ENCODE measurements around the gene SMURF2. TPM values are rescaled to one million over a fixed set of nuclear protein-coding genes. Genes with fewer than 3 reads are reported as not detected.

The SMURF2 gene
- polyA plus RNA-seq, 1 of the 3 experiments (the other 2 are of a cell fraction), result 36.6 TPM

DNA sequence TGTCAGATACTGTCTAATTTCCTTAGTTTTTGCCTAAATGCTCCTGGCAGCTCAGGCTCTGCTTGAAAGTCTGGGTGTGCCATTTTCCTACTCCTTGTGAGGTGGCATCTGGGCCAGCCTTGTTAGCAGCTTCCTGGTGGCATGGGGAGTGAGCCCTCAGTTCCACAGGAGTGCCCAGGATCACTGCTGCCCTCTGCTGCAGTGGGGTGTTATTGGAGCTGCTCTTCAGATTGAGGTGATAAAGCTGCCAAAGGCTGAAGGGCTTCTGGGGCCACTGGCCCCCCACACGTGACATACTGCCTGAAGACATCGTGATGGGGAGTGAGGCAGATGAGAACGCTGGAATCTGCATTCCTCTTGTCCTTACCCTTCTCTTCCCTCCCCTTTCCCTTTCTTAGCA is 127.9 kb downstream of the SMURF2 start:
- no peaks in the 10 kb centered on the region for H3K4me1 ChIP-seq (ENCODE audit: control insufficient read depth in 1 of 2, insufficient read depth in 2 of 2, low read depth in 1 of 2, low read length in 1 of 2)

More for the DNA sequence above, 127.9 kb downstream of the SMURF2 start:
- H3K4me2 ChIP-seq, result no peak overlapping the region
- TF ChIP-seq, protein P1, sequence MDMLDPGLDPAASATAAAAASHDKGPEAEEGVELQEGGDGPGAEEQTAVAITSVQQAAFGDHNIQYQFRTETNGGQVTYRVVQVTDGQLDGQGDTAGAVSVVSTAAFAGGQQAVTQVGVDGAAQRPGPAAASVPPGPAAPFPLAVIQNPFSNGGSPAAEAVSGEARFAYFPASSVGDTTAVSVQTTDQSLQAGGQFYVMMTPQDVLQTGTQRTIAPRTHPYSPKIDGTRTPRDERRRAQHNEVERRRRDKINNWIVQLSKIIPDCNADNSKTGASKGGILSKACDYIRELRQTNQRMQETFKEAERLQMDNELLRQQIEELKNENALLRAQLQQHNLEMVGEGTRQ (IDR thresholded peaks at IDR 0.05; ENCODE audit: borderline replicate concordance, low read depth, low read length), result no peak
- TF ChIP-seq, protein P2, sequence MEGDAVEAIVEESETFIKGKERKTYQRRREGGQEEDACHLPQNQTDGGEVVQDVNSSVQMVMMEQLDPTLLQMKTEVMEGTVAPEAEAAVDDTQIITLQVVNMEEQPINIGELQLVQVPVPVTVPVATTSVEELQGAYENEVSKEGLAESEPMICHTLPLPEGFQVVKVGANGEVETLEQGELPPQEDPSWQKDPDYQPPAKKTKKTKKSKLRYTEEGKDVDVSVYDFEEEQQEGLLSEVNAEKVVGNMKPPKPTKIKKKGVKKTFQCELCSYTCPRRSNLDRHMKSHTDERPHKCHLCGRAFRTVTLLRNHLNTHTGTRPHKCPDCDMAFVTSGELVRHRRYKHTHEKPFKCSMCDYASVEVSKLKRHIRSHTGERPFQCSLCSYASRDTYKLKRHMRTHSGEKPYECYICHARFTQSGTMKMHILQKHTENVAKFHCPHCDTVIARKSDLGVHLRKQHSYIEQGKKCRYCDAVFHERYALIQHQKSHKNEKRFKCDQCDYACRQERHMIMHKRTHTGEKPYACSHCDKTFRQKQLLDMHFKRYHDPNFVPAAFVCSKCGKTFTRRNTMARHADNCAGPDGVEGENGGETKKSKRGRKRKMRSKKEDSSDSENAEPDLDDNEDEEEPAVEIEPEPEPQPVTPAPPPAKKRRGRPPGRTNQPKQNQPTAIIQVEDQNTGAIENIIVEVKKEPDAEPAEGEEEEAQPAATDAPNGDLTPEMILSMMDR (IDR thresholded peaks at IDR 0.05), result peak; percentile 32; the same call in 1 of the 2 replicates
- TF ChIP-seq, protein P3, sequence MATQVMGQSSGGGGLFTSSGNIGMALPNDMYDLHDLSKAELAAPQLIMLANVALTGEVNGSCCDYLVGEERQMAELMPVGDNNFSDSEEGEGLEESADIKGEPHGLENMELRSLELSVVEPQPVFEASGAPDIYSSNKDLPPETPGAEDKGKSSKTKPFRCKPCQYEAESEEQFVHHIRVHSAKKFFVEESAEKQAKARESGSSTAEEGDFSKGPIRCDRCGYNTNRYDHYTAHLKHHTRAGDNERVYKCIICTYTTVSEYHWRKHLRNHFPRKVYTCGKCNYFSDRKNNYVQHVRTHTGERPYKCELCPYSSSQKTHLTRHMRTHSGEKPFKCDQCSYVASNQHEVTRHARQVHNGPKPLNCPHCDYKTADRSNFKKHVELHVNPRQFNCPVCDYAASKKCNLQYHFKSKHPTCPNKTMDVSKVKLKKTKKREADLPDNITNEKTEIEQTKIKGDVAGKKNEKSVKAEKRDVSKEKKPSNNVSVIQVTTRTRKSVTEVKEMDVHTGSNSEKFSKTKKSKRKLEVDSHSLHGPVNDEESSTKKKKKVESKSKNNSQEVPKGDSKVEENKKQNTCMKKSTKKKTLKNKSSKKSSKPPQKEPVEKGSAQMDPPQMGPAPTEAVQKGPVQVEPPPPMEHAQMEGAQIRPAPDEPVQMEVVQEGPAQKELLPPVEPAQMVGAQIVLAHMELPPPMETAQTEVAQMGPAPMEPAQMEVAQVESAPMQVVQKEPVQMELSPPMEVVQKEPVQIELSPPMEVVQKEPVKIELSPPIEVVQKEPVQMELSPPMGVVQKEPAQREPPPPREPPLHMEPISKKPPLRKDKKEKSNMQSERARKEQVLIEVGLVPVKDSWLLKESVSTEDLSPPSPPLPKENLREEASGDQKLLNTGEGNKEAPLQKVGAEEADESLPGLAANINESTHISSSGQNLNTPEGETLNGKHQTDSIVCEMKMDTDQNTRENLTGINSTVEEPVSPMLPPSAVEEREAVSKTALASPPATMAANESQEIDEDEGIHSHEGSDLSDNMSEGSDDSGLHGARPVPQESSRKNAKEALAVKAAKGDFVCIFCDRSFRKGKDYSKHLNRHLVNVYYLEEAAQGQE (IDR thresholded peaks at IDR 0.05; ENCODE audit: low read depth, low read length), result no peak
- TF ChIP-seq SMC3 (IDR thresholded peaks at IDR 0.05; ENCODE audit: low read depth, low read length) (peak; percentile 20), FOXM1 (IDR thresholded peaks at IDR 0.05; ENCODE audit: low read depth) (no peak), GATA2 (CRISPR knock-in tag; IDR thresholded peaks at IDR 0.05) (0 out of 2 replicates have a peak, but pooled peaks have one; percentile 16)
- peaks cover 87 to 99% of the 10 kb centered on the region in 2 experiments for H3K36me3 ChIP-seq (replicated peaks in 1 of 2; ENCODE audit: control insufficient read depth in 1 of 2, insufficient read depth in 2 of 2, low read length in 1 of 2)
- ChIA-PET CTCF (interaction anchor here (1.3 to 3.3 kb wide), 7 partner anchors 10 to 114 kb away, joined by 3 to 18 read pairs (median 5); partner anchors contain the start of gene CEP95), POLR2A (interaction anchor here (0.9 to 1.0 kb wide), 2 partner anchors 17 to 27 kb away, joined by 3 to 6 read pairs; partner anchors contain the start of gene CEP95)
- peaks cover 98% of the 10 kb centered on the region for H3F3A ChIP-seq (replicated peaks; ENCODE audit: insufficient read depth)
- no peak overlapping the region for H2AFZ ChIP-seq (ENCODE audit: low read depth)
- H3K9me3 ChIP-seq, result no peaks in the 10 kb centered on the region
- no peaks in the 10 kb centered on the region for H3K27me3 ChIP-seq (ENCODE audit: insufficient read depth)
- H3K79me2 ChIP-seq (ENCODE audit: insufficient read depth), result no peaks in the 10 kb centered on the region
- H4K20me1 ChIP-seq (ENCODE audit: insufficient read depth), result no peaks in the 10 kb centered on the region
- H3K27ac ChIP-seq (ENCODE audit: low read depth in 2 of 2, low read length in 1 of 2), result peak overlapping the region in 1 of 2 experiments; percentile 6; a peak in 1 of 4 replicates
- 85% methylated on average over 3 of the region's 3 CpGs for WGBS (ENCODE audit: low lambda C conversion rate)
- no peak for DNase-seq
- H3K9ac ChIP-seq, result no peak overlapping the region
- no peaks in the 10 kb centered on the region for H3K9me2 ChIP-seq
- H3K4me3 ChIP-seq (ENCODE audit: low read depth in 2 of 2, low read length in 1 of 2), result no peak overlapping the region
